Retinal pigment epithelial cell (primary cell): ENCODE measurements around the gene LRRC17.

Experiments
- DNase-seq: peaks from one replicate; pipeline ENCODE4 v3.0.0-alpha.2; 2010; ENCODE audit warnings: low read depth
- H3K4me3 ChIP-seq: 2 replicates; pipeline ENCODE4 v1.5.1; 2011; ENCODE audit warnings: mild to moderate bottlenecking, low read length, control low read depth, moderate library complexity
- CTCF ChIP-seq: conservative IDR thresholded peaks from 2 replicates; pipeline ENCODE4 v1.5.1; 2011; ENCODE audit warnings: low read depth, low read length, control low read depth, inconsistent platforms

The LRRC17 gene

DNA sequence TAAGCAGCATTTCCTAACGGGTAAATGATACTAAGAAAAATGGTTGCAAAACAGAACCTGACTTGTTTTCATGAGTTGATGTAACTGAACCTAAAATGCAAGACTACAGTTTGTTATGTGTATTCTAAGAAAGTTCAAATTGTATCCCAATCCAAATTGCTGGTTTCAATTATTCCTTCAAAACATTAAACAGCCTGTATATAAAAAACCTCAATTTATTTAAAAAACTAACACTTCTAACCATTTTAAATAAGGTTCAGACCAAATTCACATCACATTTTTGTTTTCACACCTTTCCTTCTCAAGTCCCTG, 80.9 kb downstream of the LRRC17 start:
- TF ChIP-seq CTCF: no peak
- no peak for DNase-seq
- no peak overlapping the region for H3K4me3 ChIP-seq

GRCh38 chr7:102994567-102994966, 81.8 kb downstream of the LRRC17 start:
- H3K4me3 ChIP-seq: no peak overlapping the region
- TF ChIP-seq CTCF: no peak
- no peak for DNase-seq
